WTC11 (cell line): Measurements from ENCODE around the gene AKR7A2. TPM values are rescaled to one million over a fixed set of nuclear protein-coding genes. Genes with fewer than 3 reads are reported as not detected.

Experiments
- ATAC-seq: fragments of 200-7000 bp; cut with Tn5 transposase; 2 replicates; pipeline ENCODE4 v1.10.0; 2021; ENCODE audit warnings: mild to moderate bottlenecking, moderate library complexity
- CTCF ChIA-PET: fragments of 300-600 bp; sonication (Branson Sonifier 250); formaldehyde crosslinking; loops from one replicate; lab custom pipeline; 2021; ENCODE audit warnings: antibody characterized with exemption; lab: Charles Lee
- POLR2A ChIA-PET: fragments of 350-600 bp; sonication (Branson Sonifier 250); formaldehyde crosslinking; loops from one replicate; lab custom pipeline; 2021; ENCODE audit warnings: antibody characterized with exemption; lab: Charles Lee
- DNase-seq: peaks from one replicate; pipeline ENCODE4 v3.0.0; 2021; ENCODE audit warnings: low spot score
- H3K27ac Mint-ChIP-seq: 2 replicates; pipeline ENCODE4 v1.8.0; 2021; ENCODE audit warnings: mixed read lengths
- H3K27me3 Mint-ChIP-seq: 2 replicates; pipeline ENCODE4 v1.8.0; 2021; ENCODE audit warnings: low read depth, mild to moderate bottlenecking, moderate library complexity, mixed read lengths
- H3K36me3 Mint-ChIP-seq: 2 replicates; pipeline ENCODE4 v1.8.0; 2021; ENCODE audit warnings: mixed read lengths
- H3K4me1 Mint-ChIP-seq: 2 replicates; pipeline ENCODE4 v1.8.0; 2022; ENCODE audit warnings: mixed read lengths
- H3K4me3 Mint-ChIP-seq: 2 replicates; pipeline ENCODE4 v1.8.0; 2021; ENCODE audit warnings: mild to moderate bottlenecking, moderate library complexity, mixed read lengths
- H3K9me3 Mint-ChIP-seq: 2 replicates; pipeline ENCODE4 v1.8.0; 2021; ENCODE audit warnings: mixed read lengths
- ARID4B ChIP-seq: sonication (generic); formaldehyde crosslinking; IDR thresholded peaks from 2 replicates; pipeline ENCODE4 v1.8.0; 2023; ENCODE audit warnings: missing genetic modification reagents, mild to moderate bottlenecking, borderline replicate concordance
- CTCF ChIP-seq: fragments of 200-600 bp; IDR thresholded peaks from 2 replicates; pipeline ENCODE4 v1.8.0; 2022; ENCODE audit warnings: antibody characterized with exemption
- ETV6 ChIP-seq: sonication (generic); formaldehyde crosslinking; IDR thresholded peaks from 2 replicates; pipeline ENCODE4 v1.8.1; 2022; ENCODE audit warnings: mild to moderate bottlenecking, missing genetic modification reagents
- FOXK1 ChIP-seq: sonication (generic); formaldehyde crosslinking; IDR thresholded peaks from 2 replicates; pipeline ENCODE4 v1.8.0; 2022; ENCODE audit warnings: mild to moderate bottlenecking, moderate library complexity, missing genetic modification reagents
- KAT7 ChIP-seq: sonication (generic); formaldehyde crosslinking; IDR thresholded peaks from 2 replicates; pipeline ENCODE4 v1.8.1; 2023; ENCODE audit warnings: missing genetic modification reagents, mild to moderate bottlenecking, borderline replicate concordance
- NFATC4 ChIP-seq: fragments of 250-450 bp; sonication (Bioruptor Pico); IDR thresholded peaks from 2 replicates; pipeline ENCODE4 v1.9.0; 2021; ENCODE audit warnings: mild to moderate bottlenecking
- NFE2L1 ChIP-seq: sonication (generic); formaldehyde crosslinking; IDR thresholded peaks from 2 replicates; pipeline ENCODE4 v1.8.1; 2023; ENCODE audit warnings: missing genetic modification reagents
- NR1H2 ChIP-seq: sonication (generic); formaldehyde crosslinking; IDR thresholded peaks from 2 replicates; pipeline ENCODE4 v1.9.0; 2021; ENCODE audit warnings: mild to moderate bottlenecking, moderate library complexity, missing genetic modification reagents
- NR2C2 ChIP-seq: sonication (generic); formaldehyde crosslinking; IDR thresholded peaks from 2 replicates; pipeline ENCODE4 v1.8.0; 2022; ENCODE audit warnings: mild to moderate bottlenecking, missing genetic modification reagents
- NR3C1 ChIP-seq: sonication (generic); formaldehyde crosslinking; conservative IDR thresholded peaks from 2 replicates; pipeline ENCODE4 v1.8.1; 2023; ENCODE audit warnings: low read depth, mild to moderate bottlenecking, missing genetic modification reagents
- RORB ChIP-seq: fragments of 250-450 bp; sonication (Bioruptor Pico); IDR thresholded peaks from 2 replicates; pipeline ENCODE4 v1.9.0; 2021; ENCODE audit warnings: mild to moderate bottlenecking
- SOX15 ChIP-seq: fragments of 250-450 bp; sonication (Bioruptor Pico); IDR thresholded peaks from 2 replicates; pipeline ENCODE4 v1.9.0; 2021; ENCODE audit warnings: mild to moderate bottlenecking
- USF2 ChIP-seq: sonication (generic); formaldehyde crosslinking; IDR thresholded peaks from 2 replicates; pipeline ENCODE4 v1.8.1; 2023; ENCODE audit warnings: mild to moderate bottlenecking, missing genetic modification reagents, moderate library complexity
- ZNF121 ChIP-seq: sonication (generic); formaldehyde crosslinking; IDR thresholded peaks from 2 replicates; pipeline ENCODE4 v1.8.0; 2023; ENCODE audit warnings: missing genetic modification reagents
- ZNF219 ChIP-seq: sonication (generic); formaldehyde crosslinking; IDR thresholded peaks from 2 replicates; pipeline ENCODE4 v1.8.0; 2023; ENCODE audit warnings: missing genetic modification reagents, mild to moderate bottlenecking, borderline replicate concordance
- ZNF416 ChIP-seq: fragments of 250-450 bp; sonication (Bioruptor Pico); IDR thresholded peaks from 2 replicates; pipeline ENCODE4 v1.9.0; 2021; ENCODE audit warnings: mild to moderate bottlenecking, inconsistent platforms
- ZNF423 ChIP-seq: fragments of 250-450 bp; sonication (Bioruptor Pico); IDR thresholded peaks from 2 replicates; pipeline ENCODE4 v2.1.2; 2022; ENCODE audit warnings: mild to moderate bottlenecking, moderate library complexity
- total RNA-seq: library from RNA; stranded (reverse); gene quantifications from 3 replicates; pipeline ENCODE4 v1.2.3, GENCODE V29; 2021
- TF ChIP-seq, protein P1 (sequence below): sonication (generic); formaldehyde crosslinking; conservative IDR thresholded peaks from 2 replicates; pipeline ENCODE4 v1.8.1; 2022; ENCODE audit warnings: mild to moderate bottlenecking, missing genetic modification reagents
- TF ChIP-seq, protein P2 (sequence below): sonication (generic); formaldehyde crosslinking; IDR thresholded peaks from 2 replicates; pipeline ENCODE4 v1.8.1; 2023; ENCODE audit warnings: mild to moderate bottlenecking, moderate library complexity, missing genetic modification reagents
- TF ChIP-seq, protein P3 (sequence below): fragments of 250-450 bp; sonication (Bioruptor Pico); IDR thresholded peaks from 2 replicates; pipeline ENCODE4 v1.9.0; 2021; ENCODE audit warnings: mild to moderate bottlenecking
- TF ChIP-seq, protein P4 (sequence below): sonication (generic); formaldehyde crosslinking; IDR thresholded peaks from 2 replicates; pipeline ENCODE4 v1.8.1; 2023; ENCODE audit warnings: mild to moderate bottlenecking, missing genetic modification reagents, moderate library complexity

AKR7A2 gene
- total RNA-seq, 1 experiment from 2014 or later: 43.4 TPM

DNA sequence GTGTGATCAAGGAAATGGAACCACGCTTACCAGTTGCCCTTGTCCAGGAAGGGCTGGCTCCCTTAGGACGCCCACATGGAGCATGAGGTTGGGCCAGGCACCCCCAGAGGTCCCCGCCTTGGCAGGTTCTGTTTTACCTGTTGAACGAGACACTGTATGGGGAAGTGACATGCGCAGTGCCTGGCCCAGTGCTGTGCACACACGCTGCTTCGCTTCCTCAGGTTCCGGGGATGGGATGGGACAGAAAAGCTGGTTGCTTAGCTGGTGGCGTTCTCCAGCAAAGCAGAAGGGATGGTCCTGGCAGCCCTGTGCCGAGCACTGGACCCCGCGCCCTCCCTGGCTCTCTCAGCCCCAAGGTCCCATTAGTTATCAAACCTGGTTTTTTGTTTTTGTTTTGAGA lies 20.9 kb upstream of the AKR7A2 start:
- H3K27ac Mint-ChIP-seq: no peak overlapping the region
- TF ChIP-seq ETV6: no peak
- TF ChIP-seq, protein P1, sequence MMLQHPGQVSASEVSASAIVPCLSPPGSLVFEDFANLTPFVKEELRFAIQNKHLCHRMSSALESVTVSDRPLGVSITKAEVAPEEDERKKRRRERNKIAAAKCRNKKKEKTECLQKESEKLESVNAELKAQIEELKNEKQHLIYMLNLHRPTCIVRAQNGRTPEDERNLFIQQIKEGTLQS: no peak
- TF ChIP-seq CTCF: no peak
- TF ChIP-seq ZNF121 (CRISPR knock-in tag): no peak
- no peak for TF ChIP-seq ZNF423
- POLR2A ChIA-PET: no interaction called here
- peaks cover 6% of the 10 kb centered on the region for H3K4me1 Mint-ChIP-seq
- H3K9me3 Mint-ChIP-seq: no peaks in the 10 kb centered on the region
- CTCF ChIA-PET: no interaction called here
- no peak overlapping the region for H3K4me3 Mint-ChIP-seq
- DNase-seq (no peak), ATAC-seq (no peak)
- H3K27me3 Mint-ChIP-seq: no peaks in the 10 kb centered on the region
- H3K36me3 Mint-ChIP-seq: peaks cover 2% of the 10 kb centered on the region; the same call in 1 of the 2 replicates

DNA sequence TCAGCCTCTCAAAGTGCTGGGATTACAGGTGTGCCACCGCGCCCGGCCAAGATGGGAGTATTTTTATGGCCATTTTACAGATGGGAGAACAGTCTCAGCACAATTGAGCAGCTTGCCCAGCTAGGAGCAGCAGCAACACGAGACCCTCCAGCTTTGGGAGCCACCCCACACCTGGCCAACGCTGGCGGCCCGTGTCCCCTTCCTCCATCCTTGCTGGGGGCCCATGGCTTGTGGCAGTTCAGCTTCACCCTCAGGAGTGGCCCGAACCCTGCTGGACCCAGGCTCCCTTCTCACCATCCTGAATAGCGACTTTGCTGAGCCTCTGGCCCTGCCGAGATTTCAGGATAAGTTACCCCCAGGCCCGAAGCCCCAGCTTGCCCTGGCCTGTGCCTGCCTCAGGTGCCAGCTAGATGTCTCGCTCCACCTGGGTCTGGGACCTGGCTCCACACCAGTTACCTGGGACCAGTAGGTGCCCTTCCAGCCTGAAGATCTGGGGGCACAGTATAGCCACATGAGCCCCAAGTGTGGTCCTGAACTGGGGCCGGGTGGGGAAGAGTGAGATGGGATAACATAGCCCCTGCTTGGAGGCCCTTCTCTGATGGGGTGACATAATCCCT lies 19.4 kb upstream of the AKR7A2 start:
- POLR2A ChIA-PET: no interaction called here
- Mint-ChIP-seq H3K36me3 (peaks cover 6% of the 10 kb centered on the region; the same call in 1 of the 2 replicates), H3K27ac (no peak overlapping the region), H3K4me3 (no peak overlapping the region), H3K9me3 (no peaks in the 10 kb centered on the region), H3K4me1 (no peaks in the 10 kb centered on the region), H3K27me3 (no peaks in the 10 kb centered on the region)
- ATAC-seq (no peak), DNase-seq (no peak)
- CTCF ChIA-PET: interaction anchor here (0.5 to 1.6 kb wide), 6 partner anchors 59 to 322 kb away, joined by 3 to 8 read pairs (median 4); no protein-coding TSS in a partner anchor
- TF ChIP-seq, protein P2, sequence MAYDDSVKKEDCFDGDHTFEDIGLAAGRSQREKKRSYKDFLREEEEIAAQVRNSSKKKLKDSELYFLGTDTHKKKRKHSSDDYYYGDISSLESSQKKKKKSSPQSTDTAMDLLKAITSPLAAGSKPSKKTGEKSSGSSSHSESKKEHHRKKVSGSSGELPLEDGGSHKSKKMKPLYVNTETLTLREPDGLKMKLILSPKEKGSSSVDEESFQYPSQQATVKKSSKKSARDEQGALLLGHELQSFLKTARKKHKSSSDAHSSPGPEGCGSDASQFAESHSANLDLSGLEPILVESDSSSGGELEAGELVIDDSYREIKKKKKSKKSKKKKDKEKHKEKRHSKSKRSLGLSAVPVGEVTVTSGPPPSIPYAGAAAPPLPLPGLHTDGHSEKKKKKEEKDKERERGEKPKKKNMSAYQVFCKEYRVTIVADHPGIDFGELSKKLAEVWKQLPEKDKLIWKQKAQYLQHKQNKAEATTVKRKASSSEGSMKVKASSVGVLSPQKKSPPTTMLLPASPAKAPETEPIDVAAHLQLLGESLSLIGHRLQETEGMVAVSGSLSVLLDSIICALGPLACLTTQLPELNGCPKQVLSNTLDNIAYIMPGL (CRISPR knock-in tag): no peak
- TF ChIP-seq RORB (CRISPR knock-in tag) (no peak), NR3C1 (no peak), NR1H2 (no peak), USF2 (CRISPR knock-in tag) (no peak), FOXK1 (CRISPR knock-in tag) (no peak), ZNF219 (no peak), NFE2L1 (CRISPR knock-in tag) (no peak), ZNF423 (no peak), SOX15 (CRISPR knock-in tag) (no peak), NR2C2 (CRISPR knock-in tag) (no peak), ARID4B (CRISPR knock-in tag) (no peak), NFATC4 (no peak), KAT7 (CRISPR knock-in tag) (no peak), ZNF416 (CRISPR knock-in tag) (no peak)
- TF ChIP-seq, protein P3, sequence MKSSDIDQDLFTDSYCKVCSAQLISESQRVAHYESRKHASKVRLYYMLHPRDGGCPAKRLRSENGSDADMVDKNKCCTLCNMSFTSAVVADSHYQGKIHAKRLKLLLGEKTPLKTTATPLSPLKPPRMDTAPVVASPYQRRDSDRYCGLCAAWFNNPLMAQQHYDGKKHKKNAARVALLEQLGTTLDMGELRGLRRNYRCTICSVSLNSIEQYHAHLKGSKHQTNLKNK (CRISPR knock-in tag): no peak
- TF ChIP-seq, protein P4, sequence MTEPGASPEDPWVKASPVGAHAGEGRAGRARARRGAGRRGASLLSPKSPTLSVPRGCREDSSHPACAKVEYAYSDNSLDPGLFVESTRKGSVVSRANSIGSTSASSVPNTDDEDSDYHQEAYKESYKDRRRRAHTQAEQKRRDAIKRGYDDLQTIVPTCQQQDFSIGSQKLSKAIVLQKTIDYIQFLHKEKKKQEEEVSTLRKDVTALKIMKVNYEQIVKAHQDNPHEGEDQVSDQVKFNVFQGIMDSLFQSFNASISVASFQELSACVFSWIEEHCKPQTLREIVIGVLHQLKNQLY (CRISPR knock-in tag): no peak
- TF ChIP-seq, all 79 proteins: peak for 0
